Tibial artery (tissue), 4 donors: Measurements from ENCODE around the gene OPCML.

Experiments used
- DNase-seq, 2 donors: peaks; one replicate each; pipeline ENCODE4 v3.0.0-alpha.2; 2019
- H3K27ac ChIP-seq, 2 donors: fragments of 200-600 bp; sonication (generic) in 1 of 2; 1 replicate in 1 of 2; 2 replicates in 1 of 2; pipeline ENCODE4 v1.5.1; 2018 to 2019; ENCODE audit warnings: mild to moderate bottlenecking in 1 of 2
- H3K27me3 ChIP-seq, 2 donors: fragments of 200-600 bp; sonication (generic) in 1 of 2; one replicate each; pipeline versions ENCODE4 v1.5.1 to v1.6.0; 2016 to 2019
- H3K36me3 ChIP-seq, 3 donors: fragments of 200-600 bp; sonication (generic) in 2 of 3; one replicate each; pipeline ENCODE4 v1.5.1; 2016 to 2019; ENCODE audit warnings: mild to moderate bottlenecking in 2 of 3
- H3K4me1 ChIP-seq, 4 donors: fragments of 200-600 bp; sonication (generic) in 2 of 4; 1 replicate in 3 of 4; 2 replicates in 1 of 4; pipeline ENCODE4 v1.5.1; 2016 to 2019
- H3K4me3 ChIP-seq, 2 donors: fragments of 200-600 bp; sonication (generic) in 1 of 2; 1 replicate in 1 of 2; 2 replicates in 1 of 2; pipeline ENCODE4 v1.5.1; 2018 to 2019; ENCODE audit warnings: mild to moderate bottlenecking in 2 of 2
- H3K9me3 ChIP-seq, 3 donors: fragments of 200-600 bp; sonication (generic) in 1 of 3; one replicate each; pipeline ENCODE4 v1.5.1; 2016 to 2019
- CTCF ChIP-seq, 2 experiments: fragments of 200-600 bp in 1 of 2; fragments of 450-650 bp in 1 of 2; IDR thresholded peaks; one replicate each; pipeline ENCODE4 v1.5.1; 2017 to 2019; ENCODE audit warnings: antibody characterized with exemption in 2 of 2, mild to moderate bottlenecking in 1 of 2, moderate library complexity in 1 of 2
- intact Hi-C: fragments of 100-400 bp; cut with DNase I; formaldehyde crosslinking; loops from one replicate; pipeline ENCODE4 v1.15.0; 2023; ENCODE audit warnings: low total_unique reads

The OPCML gene

DNA sequence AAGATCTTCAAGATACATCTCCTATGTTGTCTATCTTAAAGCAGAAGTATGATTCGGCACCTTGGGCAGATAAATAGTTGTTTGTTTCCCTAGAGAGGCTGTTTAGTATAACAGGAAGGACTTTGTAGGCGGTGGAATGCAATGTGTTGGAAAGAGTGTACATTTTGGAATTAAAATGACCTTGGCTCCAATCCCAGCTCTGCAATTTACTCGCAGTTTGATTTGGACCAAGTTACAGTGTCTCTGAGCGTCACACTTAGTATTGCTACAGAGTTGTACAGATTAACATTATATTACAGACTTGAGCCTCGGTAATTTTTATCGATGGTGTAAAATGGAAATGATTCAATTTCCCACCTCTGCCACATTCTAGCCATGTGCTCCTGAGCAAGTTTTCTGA, 265.3 kb downstream of the OPCML start:
- no peak for DNase-seq

GRCh38 chr11:133265530-133266035, 266.7 kb downstream of the OPCML start:
- Histone ChIP-seq H3K4me1 (no peaks in the 10 kb centered on the region), H3K4me3 (no peak overlapping the region), H3K27ac (no peak overlapping the region), H3K27me3 (no peaks in the 10 kb centered on the region), H3K9me3 (no peaks in the 10 kb centered on the region), H3K36me3 (no peaks in the 10 kb centered on the region)
- TF ChIP-seq CTCF (IDR thresholded peaks at IDR 0.05) = no peak
- intact Hi-C loops = no loop called here
- no peak for DNase-seq

More for the DNA sequence above, 265.3 kb downstream of the OPCML start:
- intact Hi-C loops = no loop called here
- Histone ChIP-seq H3K27me3 (no peaks in the 10 kb centered on the region), H3K4me3 (no peak overlapping the region), H3K27ac (no peak overlapping the region), H3K36me3 (no peaks in the 10 kb centered on the region), H3K9me3 (no peaks in the 10 kb centered on the region), H3K4me1 (no peaks in the 10 kb centered on the region)
- TF ChIP-seq CTCF (IDR thresholded peaks at IDR 0.05) = no peak

DNA sequence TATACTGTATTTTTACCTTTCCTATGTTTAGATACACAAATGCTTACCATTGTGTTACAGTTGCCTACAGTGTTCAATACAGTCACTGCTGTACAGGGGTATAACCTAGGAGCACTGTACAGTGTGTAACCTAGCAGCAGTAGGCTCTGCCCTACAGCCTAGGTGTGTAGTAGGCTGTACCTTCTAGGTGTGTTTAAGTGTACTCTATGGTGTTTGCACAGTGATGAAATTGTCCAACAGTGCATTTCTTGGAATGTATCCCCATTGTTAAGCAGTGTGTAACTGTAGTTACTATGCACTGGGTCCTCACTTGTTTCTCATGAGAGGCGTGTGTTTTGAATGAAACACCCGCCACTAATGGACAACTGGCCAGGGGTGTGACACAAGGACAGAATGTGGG, 269.0 kb downstream of the OPCML start:
- Histone ChIP-seq H3K4me3 (no peak overlapping the region), H3K9me3 (no peaks in the 10 kb centered on the region), H3K36me3 (no peaks in the 10 kb centered on the region), H3K27me3 (no peaks in the 10 kb centered on the region), H3K4me1 (no peaks in the 10 kb centered on the region), H3K27ac (no peak overlapping the region)
- no peak for DNase-seq
- no peak for TF ChIP-seq CTCF (IDR thresholded peaks at IDR 0.05)
- intact Hi-C loops = no loop called here

- no peak overlapping the region for H3K27ac ChIP-seq
- intact Hi-C loops = no loop called here
- DNase-seq = no peak
Measured at GRCh38 chr11:133258751-133259150, 273.6 kb downstream of the OPCML start.

GRCh38 chr11:133254601-133255000, 277.7 kb downstream of the OPCML start:
- no peak for DNase-seq
- no peaks in the 10 kb centered on the region for H3K4me1 ChIP-seq
- intact Hi-C loops = no loop called here
- no peak overlapping the region for H3K4me3 ChIP-seq
- H3K27ac ChIP-seq = no peak overlapping the region
- H3K9me3 ChIP-seq = peaks cover 0 to 7% (median 0%) of the 10 kb centered on the region in 3 donors
- H3K27me3 ChIP-seq = no peaks in the 10 kb centered on the region
- H3K36me3 ChIP-seq = no peaks in the 10 kb centered on the region
- no peak for TF ChIP-seq CTCF (IDR thresholded peaks at IDR 0.05)

More at GRCh38 chr11:133258751-133259150, 273.6 kb downstream of the OPCML start:
- H3K4me3 ChIP-seq = no peak overlapping the region
- no peak for TF ChIP-seq CTCF (IDR thresholded peaks at IDR 0.05)
- no peaks in the 10 kb centered on the region for H3K27me3 ChIP-seq
- H3K4me1 ChIP-seq = no peaks in the 10 kb centered on the region
- H3K36me3 ChIP-seq = no peaks in the 10 kb centered on the region
- H3K9me3 ChIP-seq = peaks cover 0 to 7% (median 0%) of the 10 kb centered on the region in 3 donors

GRCh38 chr11:133253570-133253969, 278.7 kb downstream of the OPCML start:
- no peak for TF ChIP-seq CTCF (IDR thresholded peaks at IDR 0.05)
- H3K4me3 ChIP-seq = no peak overlapping the region
- intact Hi-C loops = no loop called here
- H3K27me3 ChIP-seq = no peaks in the 10 kb centered on the region
- H3K4me1 ChIP-seq = no peaks in the 10 kb centered on the region
- H3K9me3 ChIP-seq = peaks cover 0 to 7% (median 0%) of the 10 kb centered on the region in 3 donors
- no peak overlapping the region for H3K27ac ChIP-seq
- no peak for DNase-seq
- no peaks in the 10 kb centered on the region for H3K36me3 ChIP-seq
